Natural killer cell (primary cell): ENCODE measurements around the gene ABHD16A. TPM values are rescaled to one million over a fixed set of nuclear protein-coding genes. Genes with fewer than 3 reads are reported as not detected.
A peak's percentile ranks its signal among the peaks of the same experiment; 100 is the strongest.

Source experiments
- ATAC-seq, 3 donors: fragments of 150-1000 bp in 2 of 3; fragments of 200-7000 bp in 1 of 3; cut with Tn5 transposase; 1 replicate in 1 of 3; 2 replicates in 2 of 3; pipeline ENCODE4 v1.10.0; 2021; ENCODE audit warnings: mild to moderate bottlenecking in 2 of 3, moderate library complexity in 2 of 3
- DNase-seq, 2 donors: peaks; one replicate each; pipeline versions ENCODE4 v3.0.0 to v3.0.0-alpha.2; 2013 to 2021; ENCODE audit warnings: mixed read lengths in 1 of 2
- H3K27ac ChIP-seq: one replicate; pipeline ENCODE4 v1.5.1; 2013; ENCODE audit warnings: mild to moderate bottlenecking, low read length
- H3K27me3 ChIP-seq: one replicate; pipeline ENCODE4 v1.6.1; 2013; ENCODE audit warnings: low read length; ENCODE audit not compliant: control insufficient read depth, insufficient read depth
- H3K36me3 ChIP-seq: one replicate; pipeline ENCODE4 v1.6.1; 2013; ENCODE audit warnings: low read length; ENCODE audit not compliant: control insufficient read depth, insufficient read depth
- H3K4me1 ChIP-seq: one replicate; pipeline ENCODE4 v1.6.1; 2013; ENCODE audit warnings: low read length; ENCODE audit not compliant: control insufficient read depth, insufficient read depth
- H3K4me3 ChIP-seq: one replicate; pipeline ENCODE4 v1.5.1; 2013; ENCODE audit warnings: low read length
- H3K9me3 ChIP-seq: one replicate; pipeline ENCODE4 v1.6.1; 2013; ENCODE audit warnings: low read length; ENCODE audit not compliant: control insufficient read depth, insufficient read depth
- H3K27ac Mint-ChIP-seq, 2 donors: one replicate each; pipeline ENCODE4 v1.8.0; 2022; ENCODE audit warnings: mild to moderate bottlenecking in 2 of 2, mixed read lengths in 2 of 2, moderate library complexity in 1 of 2
- H3K27me3 Mint-ChIP-seq, 2 donors: one replicate each; pipeline ENCODE4 v1.8.0; 2022; ENCODE audit warnings: low read depth in 2 of 2, mixed read lengths in 2 of 2
- H3K36me3 Mint-ChIP-seq: one replicate; pipeline ENCODE4 v1.8.0; 2022; ENCODE audit warnings: mixed read lengths
- H3K4me1 Mint-ChIP-seq, 2 donors: one replicate each; pipeline ENCODE4 v1.8.0; 2022; ENCODE audit warnings: mixed read lengths in 2 of 2
- H3K4me3 Mint-ChIP-seq: one replicate; pipeline ENCODE4 v1.8.0; 2022; ENCODE audit warnings: mild to moderate bottlenecking, moderate library complexity, mixed read lengths
- H3K9me3 Mint-ChIP-seq, 2 donors: one replicate each; pipeline ENCODE4 v1.8.0; 2022; ENCODE audit warnings: mixed read lengths in 2 of 2
- WGBS: methylation state at CpG from one replicate; pipeline ENCODE4 v1.1.7; 2013; ENCODE audit warnings: missing lambda C conversion rate; ENCODE audit not compliant: insufficient coverage; 5-methylcytosine and 5-hydroxymethylcytosine counted together
- intact Hi-C: fragments of 100-400 bp; cut with micrococcal nuclease; formaldehyde crosslinking; loops from one replicate; pipeline ENCODE4 v1.14.2; 2022
- total RNA-seq, 4 donors: library from RNA; stranded (reverse); fragments of 120-200 nt in 1 of 4; gene quantifications; one replicate each; pipeline versions ENCODE4 v1.2.3 to v1.2.4, GENCODE V29; 2013 to 2022
- TF ChIP-seq, protein P1 (sequence below): fragments of 200-600 bp; IDR thresholded peaks from one replicate; pipeline ENCODE4 v1.8.0; 2022; ENCODE audit warnings: antibody characterized with exemption

ABHD16A gene
- total RNA-seq = 10 to 100 TPM; 92.0 to 97.6 (median 94.2) TPM
- total RNA-seq (2013) = 59.3 TPM

DNA sequence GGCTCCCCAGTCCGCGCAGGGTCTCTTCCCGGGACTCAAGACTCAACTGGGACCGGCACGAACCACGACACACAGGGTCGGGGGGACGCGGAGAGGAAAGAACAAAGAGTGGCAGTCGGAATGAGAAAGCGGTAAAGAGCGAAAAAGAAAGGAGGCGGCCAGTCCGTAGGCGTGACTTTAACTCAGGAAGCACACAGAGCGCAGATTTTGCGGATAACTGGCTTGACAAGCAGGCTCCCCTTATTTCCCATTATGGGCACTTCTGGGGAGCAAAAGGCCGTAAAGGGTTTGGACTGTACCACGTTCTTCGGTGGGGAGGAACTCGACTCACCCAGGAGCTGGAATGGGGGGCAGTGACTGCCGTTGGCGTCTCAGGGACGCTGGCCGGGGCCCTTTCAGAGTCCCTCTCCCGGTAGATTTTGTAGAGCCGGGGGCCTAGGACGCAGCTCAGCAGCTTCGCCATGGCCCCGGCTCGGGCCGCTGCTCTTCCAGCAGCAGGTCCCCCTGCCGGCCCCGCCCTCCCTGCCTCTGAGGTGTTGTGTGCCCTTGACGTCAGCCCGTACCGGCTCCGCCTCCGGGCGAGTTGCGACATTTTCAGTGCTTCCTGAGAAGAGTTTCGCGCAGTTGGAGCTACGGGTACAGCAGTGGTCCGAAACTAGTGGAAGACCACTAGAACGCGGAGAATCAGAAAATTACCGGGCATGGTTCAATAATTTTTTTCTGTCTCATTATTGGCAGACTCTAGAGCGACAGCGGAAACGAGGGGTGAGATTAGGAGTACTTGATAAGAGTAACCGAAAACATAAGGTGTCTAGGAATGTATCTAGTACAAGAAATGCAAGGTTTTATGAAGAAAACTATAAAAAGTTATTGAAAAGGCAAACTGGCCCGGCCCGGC, at the start of gene ABHD16A:
Gene ABHD16A, minus strand, starts transcription at position 506 of the 898 bp plus-strand sequence. Its CDS starts 43 bp downstream, at position 463.
- Mint-ChIP-seq H3K4me3 (peak within 1 kb of the TSS; percentile 99), H3K9me3 (no peaks in the 10 kb centered on the region), H3K27ac (peak within 1 kb of the TSS; percentile 96 to 98), H3K4me1 (peaks cover 24 to 27% of the 10 kb centered on the region in 2 donors), H3K36me3 (no peaks in the 10 kb centered on the region), H3K27me3 (no peaks in the 10 kb centered on the region)
- Histone ChIP-seq H3K27ac (peak within 1 kb of the TSS; percentile 98), H3K4me3 (peak within 1 kb of the TSS; percentile 80), H3K27me3 (no peaks in the 10 kb centered on the region), H3K4me1 (peaks cover 28% of the 10 kb centered on the region), H3K36me3 (peaks cover 17% of the 10 kb centered on the region), H3K9me3 (no peaks in the 10 kb centered on the region)
- WGBS = 1% methylated on average over 54 of the region's 54 CpGs
- intact Hi-C loops = loop anchor here (1.0 to 5.0 kb wide), 3 partner anchors 35 to 51 kb away; partner anchors contain the start of genes BAG6 and GPANK1
- DNase-seq = peak; percentile 97 to 99
- peak; percentile 93 to 97 (median 95) for ATAC-seq
- TF ChIP-seq, protein P1, sequence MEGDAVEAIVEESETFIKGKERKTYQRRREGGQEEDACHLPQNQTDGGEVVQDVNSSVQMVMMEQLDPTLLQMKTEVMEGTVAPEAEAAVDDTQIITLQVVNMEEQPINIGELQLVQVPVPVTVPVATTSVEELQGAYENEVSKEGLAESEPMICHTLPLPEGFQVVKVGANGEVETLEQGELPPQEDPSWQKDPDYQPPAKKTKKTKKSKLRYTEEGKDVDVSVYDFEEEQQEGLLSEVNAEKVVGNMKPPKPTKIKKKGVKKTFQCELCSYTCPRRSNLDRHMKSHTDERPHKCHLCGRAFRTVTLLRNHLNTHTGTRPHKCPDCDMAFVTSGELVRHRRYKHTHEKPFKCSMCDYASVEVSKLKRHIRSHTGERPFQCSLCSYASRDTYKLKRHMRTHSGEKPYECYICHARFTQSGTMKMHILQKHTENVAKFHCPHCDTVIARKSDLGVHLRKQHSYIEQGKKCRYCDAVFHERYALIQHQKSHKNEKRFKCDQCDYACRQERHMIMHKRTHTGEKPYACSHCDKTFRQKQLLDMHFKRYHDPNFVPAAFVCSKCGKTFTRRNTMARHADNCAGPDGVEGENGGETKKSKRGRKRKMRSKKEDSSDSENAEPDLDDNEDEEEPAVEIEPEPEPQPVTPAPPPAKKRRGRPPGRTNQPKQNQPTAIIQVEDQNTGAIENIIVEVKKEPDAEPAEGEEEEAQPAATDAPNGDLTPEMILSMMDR = no peak

DNA sequence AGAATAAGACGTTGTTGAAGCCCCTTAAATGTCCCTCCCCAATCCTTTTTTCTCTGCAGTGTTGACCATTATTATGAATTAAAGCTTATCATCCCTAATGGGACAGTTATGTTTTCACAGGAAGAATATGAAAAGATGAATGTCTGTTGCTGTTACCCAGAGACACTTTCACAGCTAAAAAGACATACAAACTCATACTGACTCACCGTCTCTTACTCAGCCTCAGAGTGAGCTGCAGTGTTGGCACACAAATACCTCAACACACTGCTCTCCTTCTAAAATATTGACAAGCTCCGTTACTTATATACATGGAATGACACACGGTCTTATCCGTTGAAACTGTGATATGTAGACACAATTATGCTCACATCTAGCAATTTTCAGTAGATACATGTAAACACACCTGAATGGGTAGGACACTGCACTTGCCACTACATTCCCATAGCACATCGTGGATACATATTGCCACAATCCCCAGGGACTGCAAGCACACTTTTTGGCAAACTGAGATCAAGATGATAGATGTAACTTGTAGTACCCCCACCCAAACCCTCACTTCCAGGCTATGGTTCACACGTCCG, 49.7 kb upstream of the ABHD16A start:
- H3K9me3 Mint-ChIP-seq = no peaks in the 10 kb centered on the region
- no peak overlapping the region for H3K4me3 Mint-ChIP-seq
- ATAC-seq (no peak), DNase-seq (no peak)
- intact Hi-C loops = no loop called here
- H3K36me3 Mint-ChIP-seq = no peaks in the 10 kb centered on the region
- Histone ChIP-seq H3K36me3 (no peaks in the 10 kb centered on the region), H3K27me3 (no peaks in the 10 kb centered on the region), H3K9me3 (no peaks in the 10 kb centered on the region), H3K4me3 (no peak overlapping the region), H3K27ac (no peak overlapping the region), H3K4me1 (no peaks in the 10 kb centered on the region)
- no peak overlapping the region for H3K27ac Mint-ChIP-seq
- H3K27me3 Mint-ChIP-seq = no peaks in the 10 kb centered on the region
- WGBS = 97% methylated on average over 7 of the region's 8 CpGs
- no peaks in the 10 kb centered on the region for H3K4me1 Mint-ChIP-seq
- TF ChIP-seq, protein P1 = no peak

DNA sequence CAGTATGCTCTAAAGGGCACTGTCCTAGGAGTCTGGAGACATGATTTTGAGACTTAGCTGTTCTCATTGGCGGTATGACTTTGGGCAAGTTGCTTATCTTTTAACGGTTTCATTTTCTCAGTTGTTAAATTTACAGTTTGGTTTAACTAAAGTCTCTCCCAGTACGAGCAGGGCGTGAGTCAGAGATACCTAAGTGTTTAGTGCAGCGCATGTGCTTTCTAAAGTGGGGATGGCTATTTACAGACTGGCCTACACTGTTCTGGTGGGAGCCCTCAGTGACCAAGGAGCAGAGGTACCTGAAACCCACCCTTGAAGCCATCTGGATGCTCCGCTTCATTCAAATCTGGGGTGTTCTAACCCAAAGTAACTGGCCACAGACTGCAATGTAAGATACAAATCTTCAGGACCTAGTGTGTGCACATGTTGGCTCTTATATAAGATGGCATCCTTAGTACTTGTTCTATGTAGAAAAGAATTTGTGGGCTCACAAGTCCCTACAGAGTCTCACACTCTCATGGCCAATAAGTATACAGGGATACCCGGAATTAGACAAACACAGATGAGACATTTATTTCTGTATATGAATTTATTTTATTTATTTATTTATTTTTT, 47.4 kb upstream of the ABHD16A start:
- Mint-ChIP-seq H3K4me1 (no peaks in the 10 kb centered on the region), H3K9me3 (no peaks in the 10 kb centered on the region), H3K36me3 (no peaks in the 10 kb centered on the region), H3K27me3 (no peaks in the 10 kb centered on the region), H3K4me3 (no peak overlapping the region), H3K27ac (no peak overlapping the region)
- no peak for DNase-seq
- no peak for ATAC-seq
- intact Hi-C loops = no loop called here
- Histone ChIP-seq H3K4me1 (no peaks in the 10 kb centered on the region), H3K4me3 (no peak overlapping the region), H3K9me3 (no peaks in the 10 kb centered on the region), H3K27me3 (no peaks in the 10 kb centered on the region), H3K27ac (no peak overlapping the region), H3K36me3 (no peaks in the 10 kb centered on the region)
- 92% methylated on average over 6 of the region's 7 CpGs for WGBS
- TF ChIP-seq, protein P1 = no peak
